SK-N-SH treated with all-trans-retinoic acid at 6 μM for 48 hours (cell line): ENCODE data around the gene AP3D1.

Experiments used
- ARNTL ChIP-seq: fragments of 450-650 bp; formaldehyde crosslinking; IDR thresholded peaks from 2 replicates; pipeline ENCODE4 v1.5.0; 2020; ENCODE audit warnings: low read depth, mild to moderate bottlenecking, moderate library complexity, borderline replicate concordance
- OSR1 ChIP-seq: fragments of 250-450 bp; sonication (Bioruptor Pico); IDR thresholded peaks from 2 replicates; pipeline ENCODE4 v1.8.0; 2022; ENCODE audit warnings: moderate library complexity, mild to moderate bottlenecking, inconsistent platforms
- RARB ChIP-seq: fragments of 250-450 bp; sonication (Bioruptor Pico); IDR thresholded peaks from 2 replicates; pipeline ENCODE4 v1.8.0; 2021; ENCODE audit warnings: mild to moderate bottlenecking, moderate library complexity
- SNAI2 ChIP-seq: fragments of 250-450 bp; sonication (Bioruptor Pico); IDR thresholded peaks from 2 replicates; pipeline ENCODE4 v1.5.0; 2020; ENCODE audit warnings: mild to moderate bottlenecking, moderate library complexity
- TCF4 ChIP-seq: fragments of 250-450 bp; sonication (Bioruptor Pico); IDR thresholded peaks from 2 replicates; pipeline ENCODE4 v1.8.0; 2021; ENCODE audit warnings: mild to moderate bottlenecking, moderate library complexity, borderline replicate concordance
- ZC3H10 ChIP-seq: fragments of 250-450 bp; sonication (Bioruptor Pico); IDR thresholded peaks from 2 replicates; pipeline ENCODE4 v1.5.1; 2021; ENCODE audit warnings: mild to moderate bottlenecking, moderate library complexity
- ZFP3 ChIP-seq: fragments of 250-450 bp; sonication (Bioruptor Pico); IDR thresholded peaks from 2 replicates; pipeline ENCODE4 v1.5.0; 2020; ENCODE audit warnings: mild to moderate bottlenecking, moderate library complexity
- ZNF565 ChIP-seq: fragments of 450-650 bp; formaldehyde crosslinking; conservative IDR thresholded peaks from 2 replicates; pipeline ENCODE4 v1.5.0; 2020; ENCODE audit warnings: low read depth, mild to moderate bottlenecking, moderate library complexity
- TF ChIP-seq, protein P1 (sequence below): fragments of 250-450 bp; sonication (Bioruptor Pico); IDR thresholded peaks from 2 replicates; pipeline ENCODE4 v1.5.1; 2020; ENCODE audit warnings: low read depth, mild to moderate bottlenecking, moderate library complexity
- TF ChIP-seq, protein P2 (sequence below): fragments of 250-450 bp; sonication (Bioruptor Pico); IDR thresholded peaks from 2 replicates; pipeline ENCODE4 v1.5.0; 2020; ENCODE audit warnings: mild to moderate bottlenecking, moderate library complexity

DNA sequence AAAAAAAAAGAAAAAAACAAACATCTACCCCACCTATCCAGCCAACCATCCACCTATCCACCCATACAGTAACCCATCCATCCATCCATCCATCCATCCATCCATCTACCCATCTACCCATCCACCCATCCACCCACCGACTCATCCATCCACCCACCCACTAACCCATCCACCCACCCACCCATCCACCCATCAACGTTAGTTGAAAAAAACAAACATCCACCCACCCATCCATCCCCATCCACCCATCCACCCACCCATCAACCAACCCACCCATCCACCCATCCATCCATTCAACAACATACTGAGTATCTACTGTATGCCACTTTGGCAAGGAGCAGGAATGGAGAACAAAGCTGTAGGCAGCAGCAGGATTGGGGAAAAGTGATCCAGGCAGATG is 6.1 kb upstream of the AP3D1 start:
- TF ChIP-seq, protein P1, sequence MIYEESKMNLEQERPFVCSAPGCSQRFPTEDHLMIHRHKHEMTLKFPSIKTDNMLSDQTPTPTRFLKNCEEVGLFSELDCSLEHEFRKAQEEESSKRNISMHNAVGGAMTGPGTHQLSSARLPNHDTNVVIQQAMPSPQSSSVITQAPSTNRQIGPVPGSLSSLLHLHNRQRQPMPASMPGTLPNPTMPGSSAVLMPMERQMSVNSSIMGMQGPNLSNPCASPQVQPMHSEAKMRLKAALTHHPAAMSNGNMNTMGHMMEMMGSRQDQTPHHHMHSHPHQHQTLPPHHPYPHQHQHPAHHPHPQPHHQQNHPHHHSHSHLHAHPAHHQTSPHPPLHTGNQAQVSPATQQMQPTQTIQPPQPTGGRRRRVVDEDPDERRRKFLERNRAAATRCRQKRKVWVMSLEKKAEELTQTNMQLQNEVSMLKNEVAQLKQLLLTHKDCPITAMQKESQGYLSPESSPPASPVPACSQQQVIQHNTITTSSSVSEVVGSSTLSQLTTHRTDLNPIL (CRISPR knock-in tag): no peak
- TF ChIP-seq ZC3H10 (CRISPR knock-in tag): no peak
- no peak for TF ChIP-seq OSR1 (CRISPR knock-in tag)
- no peak for TF ChIP-seq SNAI2
- TF ChIP-seq, protein P2, sequence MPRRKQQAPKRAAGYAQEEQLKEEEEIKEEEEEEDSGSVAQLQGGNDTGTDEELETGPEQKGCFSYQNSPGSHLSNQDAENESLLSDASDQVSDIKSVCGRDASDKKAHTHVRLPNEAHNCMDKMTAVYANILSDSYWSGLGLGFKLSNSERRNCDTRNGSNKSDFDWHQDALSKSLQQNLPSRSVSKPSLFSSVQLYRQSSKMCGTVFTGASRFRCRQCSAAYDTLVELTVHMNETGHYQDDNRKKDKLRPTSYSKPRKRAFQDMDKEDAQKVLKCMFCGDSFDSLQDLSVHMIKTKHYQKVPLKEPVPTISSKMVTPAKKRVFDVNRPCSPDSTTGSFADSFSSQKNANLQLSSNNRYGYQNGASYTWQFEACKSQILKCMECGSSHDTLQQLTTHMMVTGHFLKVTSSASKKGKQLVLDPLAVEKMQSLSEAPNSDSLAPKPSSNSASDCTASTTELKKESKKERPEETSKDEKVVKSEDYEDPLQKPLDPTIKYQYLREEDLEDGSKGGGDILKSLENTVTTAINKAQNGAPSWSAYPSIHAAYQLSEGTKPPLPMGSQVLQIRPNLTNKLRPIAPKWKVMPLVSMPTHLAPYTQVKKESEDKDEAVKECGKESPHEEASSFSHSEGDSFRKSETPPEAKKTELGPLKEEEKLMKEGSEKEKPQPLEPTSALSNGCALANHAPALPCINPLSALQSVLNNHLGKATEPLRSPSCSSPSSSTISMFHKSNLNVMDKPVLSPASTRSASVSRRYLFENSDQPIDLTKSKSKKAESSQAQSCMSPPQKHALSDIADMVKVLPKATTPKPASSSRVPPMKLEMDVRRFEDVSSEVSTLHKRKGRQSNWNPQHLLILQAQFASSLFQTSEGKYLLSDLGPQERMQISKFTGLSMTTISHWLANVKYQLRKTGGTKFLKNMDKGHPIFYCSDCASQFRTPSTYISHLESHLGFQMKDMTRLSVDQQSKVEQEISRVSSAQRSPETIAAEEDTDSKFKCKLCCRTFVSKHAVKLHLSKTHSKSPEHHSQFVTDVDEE (CRISPR knock-in tag): no peak
- no peak for TF ChIP-seq ARNTL (CRISPR knock-in tag)
- TF ChIP-seq TCF4: no peak
- no peak for TF ChIP-seq ZNF565 (CRISPR knock-in tag)
- no peak for TF ChIP-seq RARB
- TF ChIP-seq ZFP3 (CRISPR knock-in tag): no peak
